Fibroblast of lung (primary cell): Measurements from ENCODE around the gene PTDSS2. TPM values are rescaled to one million over a fixed set of nuclear protein-coding genes. Genes with fewer than 3 reads are reported as not detected.

Experiments
- DNase-seq, 2 donors: peaks; one replicate each; pipeline versions ENCODE4 v3.0.0 to v3.0.0-alpha.2; 2010; ENCODE audit warnings: low read depth in 2 of 2
- H2AFZ ChIP-seq: 2 replicates; pipeline ENCODE4 v1.5.1; 2012; ENCODE audit warnings: low read length, control low read depth, inconsistent platforms
- H3K27ac ChIP-seq: 2 replicates; pipeline ENCODE4 v1.5.1; 2011; ENCODE audit warnings: low read length, control low read depth; ENCODE audit not compliant: insufficient read depth
- H3K27me3 ChIP-seq: 2 replicates; pipeline ENCODE4 v1.5.1; 2011; ENCODE audit warnings: mild to moderate bottlenecking, low read length; ENCODE audit not compliant: control insufficient read depth, insufficient read depth
- H3K36me3 ChIP-seq: 2 replicates; pipeline ENCODE4 v1.5.1; 2011; ENCODE audit warnings: low read length; ENCODE audit not compliant: control insufficient read depth, insufficient read depth
- H3K4me1 ChIP-seq: 2 replicates; pipeline ENCODE4 v1.5.1; 2011; ENCODE audit warnings: low read length; ENCODE audit not compliant: control insufficient read depth, insufficient read depth; ENCODE audit errors: extremely low read depth
- H3K4me2 ChIP-seq: 2 replicates; pipeline ENCODE4 v1.5.1; 2011; ENCODE audit warnings: low read length, control low read depth; ENCODE audit not compliant: insufficient read depth; ENCODE audit errors: extremely low read depth
- H3K4me3 ChIP-seq, 4 experiments: fragments of 200-600 bp in 1 of 4; sonication (generic) in 1 of 4; replicated peaks in 1 of 4; 2 replicates each; pipeline ENCODE4 v1.5.1; 2011 to 2016; ENCODE audit warnings: low read length in 4 of 4, low read depth in 3 of 4, mild to moderate bottlenecking in 3 of 4, control low read depth in 2 of 4, inconsistent platforms in 1 of 4, mixed read lengths in 1 of 4; ENCODE audit not compliant: insufficient read depth in 1 of 4; ENCODE audit errors: control extremely low read depth in 1 of 4
- H3K79me2 ChIP-seq: 2 replicates; pipeline ENCODE4 v1.5.1; 2012; ENCODE audit warnings: mild to moderate bottlenecking, low read length, inconsistent platforms; ENCODE audit not compliant: control insufficient read depth, insufficient read depth
- H3K9ac ChIP-seq: 2 replicates; pipeline ENCODE4 v1.5.1; 2011; ENCODE audit warnings: mild to moderate bottlenecking, low read length, control low read depth; ENCODE audit not compliant: insufficient read depth
- H3K9me3 ChIP-seq: 2 replicates; pipeline ENCODE4 v1.5.1; 2012; ENCODE audit warnings: low read depth, low read length; ENCODE audit not compliant: control insufficient read depth, insufficient read depth
- H4K20me1 ChIP-seq: 2 replicates; pipeline ENCODE4 v1.5.1; 2011; ENCODE audit warnings: low read length; ENCODE audit not compliant: control insufficient read depth, insufficient read depth; ENCODE audit errors: extremely low read depth
- CTCF ChIP-seq, 2 donors: IDR thresholded peaks in 1 of 2; conservative IDR thresholded peaks in 1 of 2; 1 replicate in 1 of 2; 2 replicates in 1 of 2; pipeline ENCODE4 v1.5.1; 2011 to 2012; ENCODE audit warnings: low read length in 2 of 2, control low read depth in 1 of 2, inconsistent platforms in 1 of 2, low read depth in 1 of 2, mild to moderate bottlenecking in 1 of 2
- EZH2 ChIP-seq: IDR thresholded peaks from 2 replicates; pipeline ENCODE4 v1.5.1; 2012; ENCODE audit warnings: low read length, control low read depth, mild to moderate bottlenecking; ENCODE audit errors: missing control alignments
- polyA plus RNA-seq, 2 donors: library from polyadenylated mRNA; depleted of rRNA in 1 of 2; stranded (reverse) in 1 of 2; unstranded in 1 of 2; fragments of >200 nt; gene quantifications; 2 replicates each; pipeline ENCODE4 v1.2.1, GENCODE V29; 2011 to 2012; ENCODE audit warnings: missing spikeins in 1 of 2
- total RNA-seq: library from RNA; depleted of rRNA; stranded (reverse); fragments of >200 nt; gene quantifications from 2 replicates; pipeline ENCODE4 v1.2.1, GENCODE V29; 2014

The PTDSS2 gene
- total and polyA plus RNA-seq, 2 donors (not counting 1 experiment from before 2014, with no cell fraction given) = 17.4 to 36.7 TPM

DNA sequence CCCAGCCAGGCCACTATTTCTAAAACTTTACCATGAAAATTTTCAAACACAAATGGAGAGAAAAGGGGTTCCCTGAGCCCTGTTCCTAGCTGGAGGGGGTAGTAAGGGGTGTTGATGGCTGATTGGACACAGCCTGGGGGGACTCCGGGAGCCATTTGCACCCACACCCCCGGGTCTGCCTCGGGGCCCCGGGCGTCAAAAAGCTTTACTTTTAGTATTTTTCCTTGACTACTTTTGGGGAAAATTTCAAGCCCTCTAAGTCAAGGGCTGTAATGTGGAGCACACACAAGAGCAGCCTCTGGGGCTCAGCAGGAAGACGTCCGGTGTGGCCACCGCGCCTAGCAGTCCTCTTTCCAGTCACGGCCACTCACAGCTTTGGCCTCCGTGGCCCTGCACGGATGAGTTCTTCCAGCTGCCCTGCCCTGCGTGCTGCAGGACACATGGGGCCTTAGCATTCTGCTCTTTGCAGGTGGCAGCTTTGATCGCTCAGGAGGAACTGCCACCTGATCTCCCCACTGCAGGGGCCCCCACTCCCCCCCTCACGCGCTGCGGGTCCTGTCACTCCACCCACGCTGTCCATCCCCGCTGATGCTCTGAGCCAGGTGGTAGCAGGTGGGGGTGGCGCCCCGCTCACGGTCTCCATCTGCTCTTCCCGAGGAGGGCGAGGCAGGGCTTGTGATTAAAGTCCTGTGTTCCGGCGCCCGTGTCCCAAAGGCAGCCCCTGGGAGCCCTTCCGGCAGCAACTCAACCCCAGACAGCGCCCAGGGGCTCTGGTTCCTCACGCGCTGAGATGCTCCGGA, 42.5 kb downstream of the PTDSS2 start:
- Histone ChIP-seq H3K9me3 (no peaks in the 10 kb centered on the region), H3K27ac (no peak overlapping the region), H3K36me3 (peaks cover 19% of the 10 kb centered on the region), H3K79me2 (peaks cover 3% of the 10 kb centered on the region), H3K4me3 (no peak overlapping the region), H3K9ac (no peak overlapping the region), H2AFZ (no peak overlapping the region), H4K20me1 (no peaks in the 10 kb centered on the region), H3K4me1 (no peaks in the 10 kb centered on the region), H3K27me3 (no peaks in the 10 kb centered on the region), H3K4me2 (no peak overlapping the region)
- no peak for DNase-seq
- no peak for TF ChIP-seq EZH2
- TF ChIP-seq CTCF (conservative IDR thresholded peaks at IDR 0.05 in 1 of 2, IDR thresholded peaks at IDR 0.05 in 1 of 2; ENCODE audit: low read depth in 1 of 2, low read length in 2 of 2) = no peak

DNA sequence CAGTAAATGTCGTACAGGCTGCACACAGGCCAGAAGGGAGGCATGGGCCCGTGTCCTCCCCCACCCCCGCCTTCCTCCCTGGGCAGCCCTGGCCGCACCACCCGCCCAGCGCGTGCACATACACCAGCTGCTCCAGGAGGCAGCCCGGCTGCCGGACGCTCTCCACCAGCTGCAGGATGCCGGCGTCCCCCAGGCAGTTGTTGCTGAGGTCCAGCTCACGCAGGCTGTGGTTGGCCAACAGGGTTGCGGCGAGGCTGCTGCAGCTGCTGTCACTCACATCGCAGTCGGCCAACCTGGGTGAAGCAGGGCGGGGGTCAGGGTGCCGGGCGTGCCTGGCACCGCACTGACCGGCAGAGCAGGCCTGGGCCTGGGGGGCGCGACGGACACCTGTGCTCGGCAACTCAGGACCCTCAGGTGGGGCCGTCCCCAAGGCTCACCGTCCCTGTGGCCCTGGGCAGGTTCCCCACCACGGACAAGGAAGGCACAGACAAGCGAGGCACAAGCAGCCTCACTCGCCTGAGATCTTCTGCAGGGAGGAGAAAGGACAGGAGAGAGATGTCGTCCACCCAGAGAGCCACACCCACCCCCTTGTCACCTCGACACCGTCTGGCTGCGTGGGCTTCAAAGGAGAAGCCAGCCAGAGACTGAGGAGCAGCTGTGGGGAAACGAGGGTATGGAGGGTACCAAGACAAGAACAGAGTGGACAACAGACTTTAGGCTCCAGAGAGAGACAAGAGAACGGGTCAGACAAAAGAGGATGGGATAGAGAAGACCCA, 44.9 kb downstream of the PTDSS2 start:
- Histone ChIP-seq H4K20me1 (no peaks in the 10 kb centered on the region), H3K9ac (no peak overlapping the region), H3K4me2 (no peak overlapping the region), H3K27me3 (no peaks in the 10 kb centered on the region), H3K4me1 (no peaks in the 10 kb centered on the region), H3K79me2 (peaks cover 4% of the 10 kb centered on the region), H3K27ac (no peak overlapping the region), H2AFZ (no peak overlapping the region), H3K9me3 (no peaks in the 10 kb centered on the region), H3K4me3 (no peak overlapping the region), H3K36me3 (peaks cover 43% of the 10 kb centered on the region)
- no peak for DNase-seq
- TF ChIP-seq CTCF (conservative IDR thresholded peaks at IDR 0.05 in 1 of 2, IDR thresholded peaks at IDR 0.05 in 1 of 2; ENCODE audit: low read depth in 1 of 2, low read length in 2 of 2) = no peak
- no peak for TF ChIP-seq EZH2

- Histone ChIP-seq H3K4me1 (no peaks in the 10 kb centered on the region), H3K4me3 (no peak overlapping the region), H3K9me3 (no peaks in the 10 kb centered on the region), H3K9ac (no peak overlapping the region), H3K36me3 (peaks cover 48% of the 10 kb centered on the region), H3K4me2 (no peak overlapping the region), H2AFZ (no peak overlapping the region), H3K27ac (no peak overlapping the region), H3K27me3 (no peaks in the 10 kb centered on the region), H3K79me2 (peaks cover 10% of the 10 kb centered on the region), H4K20me1 (no peaks in the 10 kb centered on the region)
- no peak for DNase-seq
- TF ChIP-seq CTCF (conservative IDR thresholded peaks at IDR 0.05 in 1 of 2, IDR thresholded peaks at IDR 0.05 in 1 of 2; ENCODE audit: low read depth in 1 of 2, low read length in 2 of 2) (no peak), EZH2 (no peak)
These were observed 45.5 kb downstream of the PTDSS2 start for GRCh38 chr11:495537-495931.
